GM18519 (cell line): ENCODE measurements around the gene FTCD.

Source experiments
- ATAC-seq: cut with Tn5 transposase; IDR thresholded peaks from one replicate; pipeline ENCODE4 v1.9.1; 2021; ENCODE audit warnings: mild to moderate bottlenecking, moderate library complexity; ENCODE audit not compliant: unreplicated experiment, low FRiP score

Gene FTCD

GRCh38 chr21:46125846-46126301 is 29.5 kb downstream of the FTCD start:
- no peak for ATAC-seq

- ATAC-seq, result no peak
These were observed 30.2 kb downstream of the FTCD start for GRCh38 chr21:46124926-46125845.

- no peak for ATAC-seq
These were observed 31.1 kb downstream of the FTCD start for GRCh38 chr21:46124083-46124925.

DNA sequence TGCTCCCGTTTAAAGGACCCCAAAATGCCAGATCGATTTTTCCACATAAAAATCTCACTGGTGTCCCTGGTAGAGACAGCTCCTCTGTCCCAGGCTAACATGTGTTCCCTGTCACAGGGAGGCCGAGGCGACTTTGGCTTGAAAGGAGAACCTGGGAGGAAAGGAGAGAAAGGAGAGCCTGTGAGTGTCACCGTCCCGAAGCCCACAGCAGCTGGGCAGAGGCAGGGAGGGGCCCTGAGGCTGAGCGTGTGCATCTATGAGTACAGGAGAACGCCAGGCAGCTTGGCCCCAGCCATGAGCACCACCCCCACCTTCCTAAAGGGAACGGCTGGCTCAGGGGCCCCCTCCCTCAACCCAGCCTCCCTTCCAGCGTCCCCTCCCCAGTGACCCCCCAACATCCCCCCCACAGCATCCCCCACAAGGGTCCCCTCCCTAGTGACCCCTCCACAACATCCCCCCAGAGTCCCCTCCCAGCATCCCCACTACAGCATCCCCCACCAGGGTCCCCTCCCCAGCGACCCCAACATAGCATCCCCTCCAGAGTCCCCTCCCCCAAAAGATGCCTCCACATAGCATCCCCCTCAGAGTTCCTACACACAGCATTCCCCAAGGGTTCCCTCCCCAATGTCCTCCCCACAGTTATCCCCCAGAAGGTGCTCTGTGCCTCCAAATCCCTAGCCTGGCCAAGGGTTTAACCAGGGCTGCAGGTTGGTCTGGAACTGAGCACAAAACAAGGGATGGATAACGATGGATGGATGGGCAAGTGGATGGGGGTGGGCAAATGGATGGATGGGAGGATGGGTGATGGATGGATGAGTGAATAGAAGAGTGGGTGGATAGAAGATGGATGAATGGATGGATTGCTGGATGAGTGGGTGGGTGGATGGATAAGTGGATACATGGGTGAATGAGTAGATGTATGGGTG is 32.4 kb downstream of the FTCD start:
- no peak for ATAC-seq

DNA sequence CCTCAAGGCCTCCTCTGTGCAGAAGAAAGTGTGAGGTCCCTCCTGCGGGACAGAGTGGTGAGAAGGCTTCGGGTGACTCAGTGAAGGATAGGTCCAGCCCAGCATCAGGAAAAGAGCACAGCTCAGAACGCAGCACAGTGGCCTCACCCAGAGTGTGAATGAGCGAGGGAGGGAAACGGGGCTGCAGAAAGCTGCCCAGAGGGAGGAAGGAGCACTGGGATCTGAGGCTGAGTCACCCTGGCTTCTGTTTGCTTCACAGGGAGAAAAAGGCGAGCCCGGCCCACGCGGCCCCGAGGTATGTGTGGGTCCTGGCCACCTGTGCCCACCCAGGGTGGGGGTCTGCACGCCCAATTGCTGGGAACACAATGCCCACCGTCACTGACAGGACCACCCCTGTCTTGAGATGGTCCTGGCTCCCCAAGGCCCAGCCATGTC is 33.1 kb downstream of the FTCD start:
- no peak for ATAC-seq

GRCh38 chr21:46121286-46122221 is 33.8 kb downstream of the FTCD start:
- ATAC-seq, result no peak

DNA sequence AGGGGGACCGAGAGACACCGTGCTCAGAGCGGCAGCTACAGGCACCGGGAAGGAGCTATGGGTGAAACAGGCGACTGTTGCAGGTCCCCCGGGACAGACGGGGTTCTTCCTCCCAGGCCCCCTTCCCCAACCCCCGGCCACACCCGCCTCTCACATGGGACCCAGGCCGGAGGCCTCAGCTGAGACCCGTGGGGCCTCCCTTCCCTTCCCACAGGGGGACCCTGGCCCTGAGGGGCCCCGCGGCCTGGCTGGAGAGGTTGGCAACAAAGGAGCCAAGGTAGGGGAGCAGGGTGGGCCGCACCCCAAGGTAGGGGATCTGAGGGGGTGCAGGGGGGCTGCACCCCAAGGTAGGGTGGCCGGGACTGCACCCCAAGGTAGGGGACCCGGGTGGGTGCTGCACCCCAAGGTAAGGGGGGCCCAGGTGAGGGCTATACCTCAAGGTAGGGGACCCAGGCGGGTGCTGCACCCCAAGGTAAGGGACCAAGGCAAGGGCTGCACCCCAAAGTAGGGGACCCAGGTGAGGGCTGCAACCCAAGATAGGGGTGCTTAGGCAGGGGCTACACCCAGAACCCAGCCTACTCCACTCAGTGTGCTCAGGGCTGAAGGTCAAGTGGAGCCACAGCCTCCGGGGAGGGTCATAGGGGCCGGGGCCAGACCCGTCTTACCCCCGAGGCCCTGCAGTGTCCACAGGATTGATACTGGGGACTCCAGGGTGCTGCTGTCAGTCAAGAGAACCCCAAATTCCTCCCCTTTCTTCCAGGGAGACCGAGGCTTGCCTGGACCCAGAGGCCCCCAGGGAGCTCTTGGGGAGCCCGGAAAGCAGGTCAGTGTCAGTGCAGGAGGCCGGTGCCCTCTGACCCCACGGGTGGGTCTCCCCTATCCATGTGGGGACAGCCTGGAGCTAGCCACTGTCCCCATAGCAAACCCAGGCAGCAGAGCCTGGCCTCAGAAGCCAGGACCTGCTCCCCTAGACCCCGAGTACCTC is 34.8 kb downstream of the FTCD start:
- ATAC-seq, result no peak

GRCh38 chr21:46119637-46120271 is 35.6 kb downstream of the FTCD start:
- no peak for ATAC-seq

DNA sequence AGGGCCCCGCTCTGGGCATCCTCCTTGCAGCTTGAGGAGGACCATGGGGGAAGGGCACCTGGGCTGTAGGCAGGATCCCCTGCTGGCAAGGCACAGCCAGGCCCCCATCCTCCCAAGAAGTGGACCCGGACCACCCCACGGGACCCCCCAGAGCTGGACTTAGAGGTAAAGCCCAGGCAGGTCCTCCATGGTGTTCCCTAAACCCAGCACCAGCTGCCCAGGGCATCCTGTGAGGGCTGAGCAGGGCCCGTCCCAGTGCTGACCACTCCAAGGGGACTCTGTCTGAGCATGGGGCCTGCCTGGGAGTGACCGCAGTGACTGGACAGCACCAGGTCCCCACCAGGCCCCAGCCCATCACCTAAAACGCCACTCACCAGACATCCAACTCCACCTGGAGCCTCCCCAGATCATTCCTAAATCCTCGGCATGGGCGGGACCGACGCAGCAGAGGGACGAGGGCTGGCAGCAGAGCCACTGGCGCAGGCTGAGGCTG is 36.2 kb downstream of the FTCD start:
- no peak for ATAC-seq

DNA sequence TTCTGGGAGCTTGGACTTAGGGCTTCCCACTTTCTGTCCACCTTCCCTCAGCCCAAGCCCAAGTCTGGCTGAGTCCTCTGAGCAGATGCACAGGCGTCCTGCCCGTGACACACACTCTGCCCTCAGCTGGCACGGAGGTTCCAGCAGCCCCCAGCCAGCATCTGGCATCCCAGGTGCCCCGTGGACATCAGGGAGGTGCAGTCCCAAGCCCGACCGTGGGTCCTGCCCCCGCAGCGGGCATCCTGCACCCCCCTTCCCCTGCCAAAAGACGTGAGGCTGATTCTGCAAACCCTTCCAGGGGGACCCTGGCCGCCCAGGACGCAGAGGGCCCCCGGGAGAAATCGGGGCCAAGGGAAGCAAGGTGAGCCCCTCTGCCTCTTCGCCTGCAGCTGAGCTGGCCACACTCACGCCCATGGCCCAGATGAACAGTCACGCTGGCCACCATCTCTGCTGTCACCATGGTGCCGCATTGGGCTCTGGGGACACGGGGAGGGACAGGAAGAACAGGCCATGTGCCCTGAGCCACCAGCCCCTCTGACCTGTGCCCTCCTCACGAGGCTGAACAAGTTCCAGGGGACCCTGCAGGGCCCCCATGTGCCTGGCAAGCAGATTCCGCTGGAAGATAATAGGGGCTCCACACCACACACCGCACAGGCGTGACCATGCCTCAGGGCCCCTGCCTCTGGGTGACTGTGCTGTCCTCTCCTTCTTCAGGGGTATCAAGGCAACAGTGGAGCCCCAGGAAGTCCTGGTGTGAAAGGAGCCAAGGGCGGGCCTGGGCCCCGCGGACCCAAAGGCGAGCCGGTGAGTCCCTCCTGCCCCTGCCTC is 36.8 kb downstream of the FTCD start:
- no peak for ATAC-seq

- no peak for ATAC-seq
These were observed 37.6 kb downstream of the FTCD start for GRCh38 chr21:46117586-46118315.

- ATAC-seq, result no peak
These were observed 38.4 kb downstream of the FTCD start for GRCh38 chr21:46116776-46117585.

- no peak for ATAC-seq
These were observed 39.1 kb downstream of the FTCD start for GRCh38 chr21:46116189-46116775.

- ATAC-seq, result no peak
These were observed 39.8 kb downstream of the FTCD start for GRCh38 chr21:46115441-46116188.
